Heart left ventricle (tissue), 16 donors: ENCODE results near the gene KIF21B. TPM values are rescaled to one million over a fixed set of nuclear protein-coding genes. Genes with fewer than 3 reads are reported as not detected.

Experiments used
- ATAC-seq, 4 donors: fragments of 200-7000 bp; cut with Tn5 transposase; one replicate each; pipeline ENCODE4 v1.9.1; 2020 to 2022; ENCODE audit warnings: moderate library complexity in 4 of 4, mild to moderate bottlenecking in 3 of 4, moderate number of reproducible peaks in 1 of 4
- DNase-seq, 5 donors: peaks; one replicate each; pipeline ENCODE4 v3.0.0-alpha.2; 2020
- H3K27ac ChIP-seq, 12 donors: fragments of 200-600 bp; sonication (generic) in 4 of 12; one replicate each; pipeline versions ENCODE4 v1.5.0 to v1.8.0; 2016 to 2022; ENCODE audit warnings: mild to moderate bottlenecking in 2 of 12
- H3K27me3 ChIP-seq, 9 donors: fragments of 200-600 bp; sonication (generic) in 2 of 9; one replicate each; pipeline versions ENCODE4 v1.5.1 to v1.8.0; 2016 to 2022; ENCODE audit warnings: mild to moderate bottlenecking in 3 of 9
- H3K36me3 ChIP-seq, 9 donors: fragments of 200-600 bp; sonication (generic) in 2 of 9; one replicate each; pipeline versions ENCODE4 v1.5.0 to v1.8.0; 2018 to 2022; ENCODE audit warnings: mild to moderate bottlenecking in 2 of 9
- H3K4me1 ChIP-seq, 12 donors: fragments of 200-600 bp; sonication (generic) in 4 of 12; one replicate each; pipeline versions ENCODE4 v1.5.0 to v1.8.0; 2016 to 2022; ENCODE audit warnings: mild to moderate bottlenecking in 3 of 12
- H3K4me3 ChIP-seq, 12 donors: fragments of 200-600 bp; sonication (generic) in 4 of 12; one replicate each; pipeline versions ENCODE4 v1.5.0 to v1.8.0; 2017 to 2022; ENCODE audit warnings: mild to moderate bottlenecking in 9 of 12, moderate library complexity in 4 of 12
- H3K9me3 ChIP-seq, 12 donors: fragments of 200-600 bp; sonication (generic) in 4 of 12; one replicate each; pipeline versions ENCODE4 v1.5.0 to v1.8.0; 2016 to 2022; ENCODE audit warnings: mild to moderate bottlenecking in 1 of 12
- POLR2A ChIP-seq, 2 donors: fragments of 450-650 bp; IDR thresholded peaks; one replicate each; pipeline ENCODE4 v1.6.1; 2017; ENCODE audit warnings: antibody characterized with exemption in 2 of 2, mild to moderate bottlenecking in 2 of 2, moderate library complexity in 2 of 2
- WGBS, 4 donors: extraction: QIAGEN DNeasy Blood & Tissue Kit in 2 of 4; methylation state at CpG; one replicate each; pipeline versions ENCODE4 v1.1.5 to v1.1.7; 2013 to 2018; 5-methylcytosine and 5-hydroxymethylcytosine counted together
- intact Hi-C, 10 donors: fragments of 100-400 bp; cut with DNase I; formaldehyde crosslinking; loops; one replicate each; pipeline versions ENCODE4 v1.11.1 to v1.14.2; 2022
- polyA plus RNA-seq, 2 donors: library from polyadenylated mRNA; stranded (reverse); fragments of 200-250 nt; gene quantifications; one replicate each; pipeline ENCODE4 v1.2.3, GENCODE V29; 2013
- total RNA-seq, 9 donors: library from RNA; depleted of rRNA in 2 of 9; stranded (reverse); fragments of >200 nt in 2 of 9; fragmentation: NEBNext Ultra II Directional in 3 of 9; extraction: Animal tissue kit (Norgen Biotek cat#: 25700) in 3 of 9; gene quantifications; one replicate each; pipeline versions ENCODE4 v1.1.0 to v1.2.4, GENCODE V29; 2016 to 2023
- TF ChIP-seq, protein P1 (sequence below), 12 donors: fragments of 200-600 bp; sonication (generic) in 4 of 12; IDR thresholded peaks; one replicate each; pipeline versions ENCODE4 v1.5.0 to v1.8.0; 2018 to 2022; ENCODE audit warnings: antibody characterized with exemption in 12 of 12, mild to moderate bottlenecking in 5 of 12
- donor health status: ischemic (EF 13 %, LVEDD 7.1; RV severe dilation, severe dysfunction).
- donor health status: healthy with polysubstance abuse.
- donor health status: DM: no; HTN: yes; CAD: no.
- donor health status: DM: no; HTN: no; CAD: no.
- donor health status: ischemic (EF 25% LVEDD 6.9; RV normal size, moderate dysfunction).
- donor health status: ischemic (EF 25% LVEDD 5.7; RV mildly dilated, moderate dysfunction).
- donor health status: healthy.
- donor health status: DM: yes; HTN: yes; CAD: no.
- donor health status: ischemic (EF 35%, LVEDD 5.7; RV mildly dilated, moderate dysfunction).
- donor health status: nonischemic (EF 11% LVEDD 7.7; RV severe dilation, severe dysfunction).
- donor health status: DM: yes; HTN: yes; CAD: no.
- donor health status: PGD.
- donor health status: ischemic (EF 29% LVEDD 5.4; RV normal size, mild dysfunction).
- donor health status: nonischemic (EF 23%, LVEDD 6.1; RV moderate dilation, normal function).

Gene KIF21B
- total and polyA plus RNA-seq, 11 donors: 0.21 to 3.6 (median 0.46) TPM

- no peaks in the 10 kb centered on the region for H3K27me3 ChIP-seq
- WGBS, 4 donors: 95 to 100% (median 98%) methylated on average over 2 of the region's 2 CpGs
- intact Hi-C loops: no loop called here
- H3K36me3 ChIP-seq: peaks cover 0 to 46% (median 0%) of the 10 kb centered on the region in 9 donors
- H3K27ac ChIP-seq: no peak overlapping the region
- no peak overlapping the region for H3K4me3 ChIP-seq
- H3K4me1 ChIP-seq: no peaks in the 10 kb centered on the region
- TF ChIP-seq, protein P1, sequence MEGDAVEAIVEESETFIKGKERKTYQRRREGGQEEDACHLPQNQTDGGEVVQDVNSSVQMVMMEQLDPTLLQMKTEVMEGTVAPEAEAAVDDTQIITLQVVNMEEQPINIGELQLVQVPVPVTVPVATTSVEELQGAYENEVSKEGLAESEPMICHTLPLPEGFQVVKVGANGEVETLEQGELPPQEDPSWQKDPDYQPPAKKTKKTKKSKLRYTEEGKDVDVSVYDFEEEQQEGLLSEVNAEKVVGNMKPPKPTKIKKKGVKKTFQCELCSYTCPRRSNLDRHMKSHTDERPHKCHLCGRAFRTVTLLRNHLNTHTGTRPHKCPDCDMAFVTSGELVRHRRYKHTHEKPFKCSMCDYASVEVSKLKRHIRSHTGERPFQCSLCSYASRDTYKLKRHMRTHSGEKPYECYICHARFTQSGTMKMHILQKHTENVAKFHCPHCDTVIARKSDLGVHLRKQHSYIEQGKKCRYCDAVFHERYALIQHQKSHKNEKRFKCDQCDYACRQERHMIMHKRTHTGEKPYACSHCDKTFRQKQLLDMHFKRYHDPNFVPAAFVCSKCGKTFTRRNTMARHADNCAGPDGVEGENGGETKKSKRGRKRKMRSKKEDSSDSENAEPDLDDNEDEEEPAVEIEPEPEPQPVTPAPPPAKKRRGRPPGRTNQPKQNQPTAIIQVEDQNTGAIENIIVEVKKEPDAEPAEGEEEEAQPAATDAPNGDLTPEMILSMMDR (IDR thresholded peaks at IDR 0.05): no peak
- TF ChIP-seq POLR2A (IDR thresholded peaks at IDR 0.05): no peak
- ATAC-seq (no peak), DNase-seq (no peak)
- peaks cover 0 to 10% (median 0%) of the 10 kb centered on the region in 12 donors for H3K9me3 ChIP-seq
Measured at GRCh38 chr1:200980452-200980772, 43.1 kb downstream of the KIF21B start.

DNA sequence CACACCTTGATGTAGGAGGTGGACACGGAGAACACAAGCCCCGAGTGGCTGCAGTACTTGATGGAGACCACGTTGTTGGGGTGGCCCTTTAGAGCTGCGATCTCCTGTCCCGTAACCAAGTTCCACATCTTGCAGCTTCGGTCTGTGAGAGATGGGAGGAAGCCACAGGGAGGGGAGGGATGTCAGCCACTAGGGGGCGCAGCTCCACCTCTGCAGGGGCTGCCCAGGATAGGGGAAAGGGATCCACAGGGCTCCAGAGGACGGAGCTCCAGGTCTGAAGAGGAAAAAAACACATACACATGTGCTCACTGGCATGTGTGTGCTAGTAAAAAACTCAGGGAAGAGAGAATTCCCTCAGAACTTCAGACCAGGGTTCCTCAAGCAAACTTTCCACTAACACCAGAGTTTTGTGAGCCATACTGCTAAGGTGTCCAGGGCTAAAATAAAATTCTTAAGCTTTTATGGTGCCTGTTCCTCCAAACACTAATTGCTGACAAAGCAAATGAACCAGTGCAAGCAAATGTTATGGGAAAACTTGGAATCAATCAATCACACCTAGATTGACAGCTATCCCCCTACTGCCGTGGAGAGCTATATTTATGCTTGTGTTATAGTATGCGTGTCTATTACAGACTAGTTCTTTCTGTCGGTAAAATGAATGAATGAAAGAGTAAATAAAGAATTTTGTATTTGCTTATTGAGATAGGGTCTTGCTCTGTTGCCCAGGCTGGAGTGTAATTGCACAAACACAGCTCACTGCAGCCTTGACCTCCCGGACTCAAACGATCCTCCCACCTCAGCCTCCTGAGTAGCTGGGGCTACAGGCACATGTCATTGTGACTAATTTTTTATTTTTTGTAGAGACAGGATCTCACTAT is 43.7 kb downstream of the KIF21B start:
- Histone ChIP-seq H3K4me3 (no peak overlapping the region), H3K36me3 (peaks cover 0 to 50% (median 0%) of the 10 kb centered on the region in 9 donors), H3K27me3 (no peaks in the 10 kb centered on the region), H3K27ac (no peak overlapping the region), H3K9me3 (peaks cover 0 to 10% (median 0%) of the 10 kb centered on the region in 12 donors), H3K4me1 (no peaks in the 10 kb centered on the region)
- TF ChIP-seq POLR2A (IDR thresholded peaks at IDR 0.05): no peak
- TF ChIP-seq, protein P1 (IDR thresholded peaks at IDR 0.05): peak in 9 of 12 donors; percentile 6 to 60 (median 27)
- intact Hi-C loops: loop anchor here in 1 of 10 donors (10.0 kb wide), 1 partner anchor 245 kb away; no protein-coding TSS in a partner anchor
- 82 to 89% (median 83%) methylated on average over 13 of the region's 13 CpGs for WGBS, 4 donors
- DNase-seq (no peak), ATAC-seq (no peak)

- ATAC-seq (no peak), DNase-seq (peak in 1 of 5 donors; percentile 39)
- Histone ChIP-seq H3K27me3 (no peaks in the 10 kb centered on the region), H3K36me3 (peaks cover 0 to 57% (median 0%) of the 10 kb centered on the region in 9 donors), H3K4me1 (peaks cover 0 to 3% (median 1%) of the 10 kb centered on the region in 12 donors), H3K27ac (no peak overlapping the region), H3K4me3 (no peak overlapping the region), H3K9me3 (peaks cover 0 to 10% (median 0%) of the 10 kb centered on the region in 12 donors)
- intact Hi-C loops: loop anchor here in 1 of 10 donors (10.0 kb wide), 1 partner anchor 248 kb away; no protein-coding TSS in a partner anchor
- no peak for TF ChIP-seq POLR2A (IDR thresholded peaks at IDR 0.05)
- TF ChIP-seq, protein P1 (IDR thresholded peaks at IDR 0.05): no peak
- WGBS, 4 donors: 94 to 96% (median 95%) methylated on average over 16 of the region's 16 CpGs
Measured at GRCh38 chr1:200977071-200977754, 46.3 kb downstream of the KIF21B start.

DNA sequence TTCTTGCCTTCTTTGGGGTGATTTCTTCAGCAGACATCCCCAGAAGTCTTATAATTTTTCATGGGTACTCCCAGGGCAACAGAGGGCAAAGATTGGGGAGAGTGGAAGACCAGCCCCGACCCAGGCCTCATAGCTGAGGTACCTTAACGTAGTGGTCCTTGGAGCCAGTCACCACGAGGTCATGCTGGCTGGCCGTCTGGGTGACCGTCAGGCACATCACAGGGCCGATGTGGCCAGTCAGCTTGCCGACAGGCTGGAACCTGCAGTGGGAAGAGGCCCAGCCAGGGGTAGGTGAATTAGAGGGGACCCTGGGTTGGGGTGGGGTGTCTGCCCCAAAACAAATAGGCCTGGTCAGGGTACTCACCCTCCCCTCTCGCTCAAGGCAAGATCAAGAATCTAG is 46.9 kb downstream of the KIF21B start:
- DNase-seq: no peak
- Histone ChIP-seq H3K4me3 (no peak overlapping the region), H3K4me1 (peaks cover 0 to 9% (median 3%) of the 10 kb centered on the region in 12 donors), H3K27ac (no peak overlapping the region), H3K27me3 (no peaks in the 10 kb centered on the region), H3K9me3 (peaks cover 0 to 10% (median 0%) of the 10 kb centered on the region in 12 donors), H3K36me3 (peaks cover 0 to 57% (median 0%) of the 10 kb centered on the region in 9 donors)
- intact Hi-C loops: loop anchor here in 1 of 10 donors (10.0 kb wide), 1 partner anchor 248 kb away; no protein-coding TSS in a partner anchor
- no peak for TF ChIP-seq POLR2A (IDR thresholded peaks at IDR 0.05)
- TF ChIP-seq, protein P1 (IDR thresholded peaks at IDR 0.05): no peak
- no peak for ATAC-seq
- WGBS, 4 donors: 84 to 94% (median 92%) methylated on average over 4 to 8 of the region's 8 CpGs
